ENCODE results near the gene EEF1AKMT2. TPM values are rescaled to one million over a fixed set of nuclear protein-coding genes. Genes with fewer than 3 reads are reported as not detected.
"Not testable (repeated sequence)": the region's sequence is repeated elsewhere in the genome, so short reads cannot be mapped to it uniquely, and the experiment has no call there.

EEF1AKMT2 gene
- total RNA-seq, 2 donors from 2014 or later, result 14.8 to 15.3 TPM

DNA sequence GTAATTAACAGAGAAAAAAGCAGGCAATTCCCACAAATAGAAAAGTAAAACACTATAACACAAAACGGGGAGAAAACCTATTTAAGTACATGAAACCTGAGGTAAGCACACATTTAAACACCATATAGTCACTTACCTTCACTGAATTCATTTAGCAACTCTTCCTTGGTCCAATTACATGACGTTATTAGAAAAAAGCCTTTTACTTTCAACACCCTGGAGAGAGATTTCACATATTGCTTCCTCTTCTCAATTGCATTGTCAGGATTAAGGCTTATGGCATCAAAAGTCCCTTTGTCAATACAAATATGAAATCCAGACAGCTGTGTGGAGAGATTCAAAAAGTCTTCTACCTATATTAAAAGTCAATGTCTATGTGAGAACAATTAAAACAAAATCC, 26.4 kb downstream of the EEF1AKMT2 start:
- intact Hi-C loops (cut with DNase I), result no loop called here
- DNase-seq (ENCODE audit: low spot score), result no peak

DNA sequence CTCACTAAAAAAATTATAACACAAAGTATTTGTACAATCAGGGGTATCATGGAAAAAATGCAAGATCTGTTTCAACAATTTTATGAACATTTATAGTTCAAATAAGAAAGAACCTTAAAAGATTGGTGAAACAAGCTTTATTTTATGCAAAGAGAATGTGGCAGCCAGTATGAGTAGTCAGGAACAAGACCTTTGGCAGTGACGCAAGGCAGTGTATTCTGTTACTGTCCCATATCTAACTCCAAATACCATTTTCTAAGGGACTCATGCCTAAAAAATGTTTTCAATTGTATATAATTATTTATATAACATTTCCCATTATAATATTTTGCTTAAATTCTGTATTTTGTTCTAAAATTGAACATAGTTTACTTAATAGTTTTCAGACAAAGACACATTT, 28.4 kb downstream of the EEF1AKMT2 start:
- intact Hi-C loops (cut with DNase I), result no loop called here
- DNase-seq (ENCODE audit: low spot score), result no peak

DNA sequence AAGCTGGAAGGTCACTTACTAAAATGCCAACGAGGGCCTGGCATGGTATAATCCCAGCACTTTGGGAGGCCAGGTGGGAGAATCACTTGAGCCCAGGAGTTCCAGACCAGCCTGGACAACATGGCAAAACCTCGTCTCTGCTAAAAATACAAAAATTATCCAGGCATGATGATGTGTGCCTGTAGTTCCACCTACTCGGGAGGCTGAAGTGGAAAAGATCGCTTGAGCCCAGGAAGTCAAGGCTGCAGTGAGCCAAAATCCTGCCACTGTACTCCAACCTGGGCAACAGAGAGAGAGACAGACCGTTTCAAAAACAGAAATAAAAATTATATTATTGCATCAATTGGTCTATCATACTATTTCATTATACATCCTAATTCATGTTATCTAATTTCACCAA, 29.4 kb downstream of the EEF1AKMT2 start:
- intact Hi-C loops (cut with DNase I), result no loop called here

DNA sequence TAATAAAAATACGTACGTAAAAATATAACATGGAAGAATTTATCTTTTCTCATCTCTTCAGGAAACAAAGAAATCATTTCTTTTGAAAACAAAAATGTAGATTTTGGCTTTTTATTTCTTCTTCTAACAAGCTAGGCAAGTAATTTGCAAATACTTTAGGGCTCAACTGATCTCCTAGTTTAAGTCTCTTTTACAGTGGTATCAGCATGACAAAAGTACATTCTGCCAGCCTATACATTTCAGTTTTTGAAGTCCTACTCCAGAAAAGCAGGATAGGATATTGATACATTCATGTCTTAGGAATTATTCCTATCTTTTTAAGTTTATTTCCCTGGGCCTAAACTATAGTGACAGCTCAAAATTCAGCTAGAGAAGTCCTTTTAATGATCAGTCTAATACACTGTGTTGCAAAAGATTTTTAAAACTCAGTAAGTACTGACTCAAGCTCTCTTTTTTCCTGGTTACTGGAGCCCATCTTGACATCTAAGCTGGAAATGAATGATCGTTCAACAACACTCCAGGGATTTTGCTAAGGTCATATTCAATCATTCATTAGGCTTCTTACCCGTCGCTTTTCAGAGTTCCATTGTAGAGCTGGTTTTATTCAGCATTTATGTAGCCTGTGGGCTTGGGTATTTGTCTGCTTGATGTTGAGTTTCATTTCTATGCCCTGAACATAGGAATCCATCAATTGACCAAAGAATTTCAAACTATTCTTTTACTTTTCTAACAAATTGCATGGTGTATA, 35.4 kb downstream of the EEF1AKMT2 start:
- intact Hi-C loops (cut with DNase I), result no loop called here
- DNase-seq (ENCODE audit: low spot score), result no peak

More for the DNA sequence above, 29.4 kb downstream of the EEF1AKMT2 start:
- DNase-seq (ENCODE audit: low spot score), result no peak

- DNase-seq (ENCODE audit: low spot score), result no peak
- intact Hi-C loops (cut with DNase I), result no loop called here
These were observed 36.1 kb downstream of the EEF1AKMT2 start for GRCh38 chr10:124755581-124755980.

DNA sequence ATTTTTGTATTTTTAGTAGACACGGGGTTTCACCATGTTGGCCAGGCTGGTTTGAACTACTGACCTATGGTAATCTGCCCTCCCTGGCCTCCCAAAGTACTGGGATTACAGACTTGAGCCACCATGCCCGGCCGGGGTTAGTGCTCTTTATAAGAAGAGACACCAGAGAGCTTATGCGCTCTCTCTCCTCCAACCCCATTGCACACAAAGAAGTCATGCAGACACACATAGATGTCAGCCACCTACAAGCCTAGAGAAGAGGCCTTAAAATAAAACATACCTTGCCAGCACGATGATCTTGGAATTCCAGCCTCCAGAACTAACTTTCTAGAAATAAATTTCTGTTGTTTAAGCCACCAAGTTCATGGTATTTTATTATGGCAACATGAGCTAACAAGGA, 37.5 kb downstream of the EEF1AKMT2 start:
- DNase-seq (ENCODE audit: low spot score), result no peak
- intact Hi-C loops (cut with DNase I), result loop anchor here in 1 of 2 donors (5.0 kb wide), 1 partner anchor 562 kb away; no protein-coding TSS in a partner anchor

GRCh38 chr10:124748953-124749645, 42.6 kb downstream of the EEF1AKMT2 start:
- DNase-seq (ENCODE audit: low spot score), result no peak
- intact Hi-C loops (cut with DNase I), result no loop called here

DNA sequence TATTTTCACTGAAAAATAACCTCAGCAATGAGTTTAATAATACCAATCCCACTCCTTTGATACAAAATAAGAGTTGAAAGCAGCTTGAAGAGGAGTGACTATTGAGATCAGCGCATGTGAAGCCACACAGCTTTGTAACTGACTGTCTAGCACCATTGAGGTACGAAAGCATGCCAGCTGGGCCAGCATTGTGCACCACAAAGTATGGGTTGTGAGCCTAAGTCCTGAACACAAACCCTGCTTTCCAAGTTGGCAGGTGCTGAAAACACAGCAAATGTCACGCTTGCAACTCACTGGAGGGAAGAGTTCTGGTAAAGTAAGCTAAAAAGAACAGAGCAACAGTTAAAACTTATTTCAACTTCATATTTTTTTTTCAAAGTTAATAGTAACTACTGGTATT, 43.5 kb downstream of the EEF1AKMT2 start:
- intact Hi-C loops (cut with DNase I), result no loop called here
- no peak for DNase-seq (ENCODE audit: low spot score)

DNA sequence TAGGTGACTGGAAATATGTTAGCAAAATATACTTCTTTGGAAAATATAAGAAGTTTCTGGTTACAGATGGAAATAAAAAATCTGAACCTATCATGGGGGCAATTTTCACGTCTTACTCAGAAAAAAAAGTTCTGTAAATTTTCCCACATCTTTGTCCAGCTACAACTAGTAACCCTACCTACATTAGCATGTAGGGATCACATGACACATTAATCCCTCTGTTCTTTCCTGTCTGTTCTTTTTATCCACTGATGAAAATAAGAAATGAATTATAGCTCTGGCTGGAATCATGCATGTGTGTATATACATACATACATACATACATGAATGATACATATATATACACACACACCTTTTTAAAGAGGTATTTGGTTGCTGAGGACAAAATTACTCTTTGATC, 43.9 kb downstream of the EEF1AKMT2 start:
- intact Hi-C loops (cut with DNase I), result no loop called here
- DNase-seq (ENCODE audit: low spot score), result no peak

DNA sequence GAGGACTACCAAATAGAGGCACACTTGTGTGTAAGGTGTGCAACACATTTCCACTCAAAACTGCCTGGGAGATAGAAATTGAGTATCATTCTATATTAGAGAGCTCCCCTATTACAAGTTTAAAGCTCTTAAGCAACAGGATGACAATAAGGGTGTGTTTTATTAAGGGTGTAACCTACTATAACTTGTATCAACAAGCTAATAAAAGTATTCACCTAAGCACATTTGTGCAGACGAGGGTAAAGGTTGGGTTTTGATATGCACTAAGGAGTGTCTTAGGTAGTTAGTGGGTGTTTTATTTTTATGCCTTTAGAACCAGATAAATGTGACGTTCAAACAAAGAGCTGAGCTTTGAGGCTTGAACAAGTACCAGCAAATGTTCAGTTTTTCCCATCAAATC, 44.7 kb downstream of the EEF1AKMT2 start:
- DNase-seq (ENCODE audit: low spot score), result no peak
- intact Hi-C loops (cut with DNase I), result no loop called here

- DNase-seq (ENCODE audit: low spot score); intact Hi-C loops (cut with DNase I): not testable (repeated sequence)
These were observed 45.2 kb downstream of the EEF1AKMT2 start for GRCh38 chr10:124746447-124746846.

DNA sequence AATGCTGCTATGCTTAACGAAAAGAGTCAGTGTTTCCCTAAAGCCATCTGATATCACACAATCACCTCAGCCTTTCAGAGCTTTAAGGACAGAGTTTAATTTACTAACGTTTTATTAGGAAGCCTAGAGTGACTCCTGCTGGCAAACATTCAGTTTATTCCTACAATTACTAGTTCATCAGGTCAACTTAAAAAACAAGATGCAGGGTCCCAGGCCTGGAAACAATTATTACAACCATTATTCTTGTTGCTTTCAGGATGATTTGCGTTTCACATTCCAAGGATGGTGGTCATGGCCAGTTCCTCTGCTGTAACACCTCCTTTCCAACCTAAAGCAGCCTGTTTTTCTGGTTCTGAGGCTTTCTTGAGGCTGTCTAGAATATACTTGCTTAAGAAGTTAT, 46.0 kb downstream of the EEF1AKMT2 start:
- DNase-seq (ENCODE audit: low spot score), result no peak
- intact Hi-C loops (cut with DNase I), result no loop called here

DNA sequence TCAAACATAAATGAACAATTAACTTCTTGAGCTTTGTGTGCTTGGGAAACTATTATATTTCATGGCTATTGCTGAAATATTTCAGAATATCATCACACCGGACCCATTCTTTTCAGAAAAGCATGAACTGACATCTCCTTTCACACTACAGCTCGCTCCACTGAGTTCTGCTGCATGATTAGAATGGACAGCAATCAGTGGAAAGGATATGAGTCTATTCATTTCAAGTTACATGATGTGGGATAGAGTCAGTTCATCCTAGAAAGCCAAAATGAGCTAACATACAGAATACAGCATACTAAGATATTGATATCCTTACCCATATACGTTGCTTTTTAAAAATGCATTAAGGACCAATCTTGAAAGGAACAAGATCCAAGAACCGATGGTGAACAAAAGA, 46.4 kb downstream of the EEF1AKMT2 start:
- intact Hi-C loops (cut with DNase I), result no loop called here

DNA sequence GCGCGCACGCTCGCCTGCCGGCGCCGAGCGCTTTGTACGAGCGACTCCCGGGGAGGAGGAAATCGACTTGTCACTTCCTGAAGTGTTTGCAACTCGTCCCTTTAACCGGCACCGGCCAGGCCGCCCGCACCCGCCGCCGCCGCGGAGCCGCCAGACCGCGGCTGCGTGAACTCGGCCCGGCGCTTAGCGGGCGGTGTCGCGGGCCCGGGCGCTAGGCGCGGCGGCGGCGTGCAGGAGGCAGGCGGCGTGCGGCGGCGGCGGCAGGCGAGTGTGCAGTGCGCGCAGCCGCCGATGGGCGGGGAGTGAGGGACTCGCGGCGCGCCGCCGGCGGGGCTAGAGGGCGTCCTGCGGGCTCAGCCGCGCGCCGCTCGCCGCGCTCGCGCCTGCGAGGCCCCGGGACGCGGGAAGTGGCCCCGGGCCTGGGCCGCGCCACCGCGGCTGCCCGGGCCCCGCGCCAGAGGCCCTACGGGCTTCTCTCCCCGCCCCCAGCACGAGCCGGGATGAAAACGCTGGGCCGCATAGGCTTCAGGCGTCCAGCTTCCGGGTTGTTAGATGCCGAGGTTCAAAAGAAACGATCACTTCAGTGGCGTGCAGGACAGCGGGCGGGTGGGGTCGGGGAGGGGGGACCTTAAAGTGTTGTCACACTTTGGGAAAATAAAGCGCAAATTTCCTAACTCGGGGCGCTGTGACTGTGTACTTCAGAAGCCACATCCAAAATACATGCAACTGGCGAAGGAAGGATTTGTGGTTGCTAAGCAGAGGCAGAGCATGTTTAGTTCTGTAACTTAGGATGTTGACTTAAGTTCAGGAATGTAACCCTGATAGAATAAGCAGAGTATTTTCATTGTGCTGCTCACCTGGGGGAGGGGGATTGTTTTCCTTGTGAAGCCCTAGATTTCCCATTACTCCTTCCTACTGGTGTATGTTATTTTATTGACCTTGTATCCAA, 47.3 kb downstream of the EEF1AKMT2 start, which contains the start of gene FAM53B:
Gene FAM53B (minus strand): TSS at position 277 of the 949 bp plus-strand sequence. CDS start 37,665 bp downstream, outside the sequence.
- intact Hi-C loops (cut with DNase I), result loop anchor here in 1 of 2 donors (5.0 kb wide), 3 partner anchors 42 to 212 kb away; no protein-coding TSS in a partner anchor
- DNase-seq (ENCODE audit: low spot score), result peak; percentile 94

More for the DNA sequence above, 46.4 kb downstream of the EEF1AKMT2 start:
- DNase-seq (ENCODE audit: low spot score), result no peak

DNA sequence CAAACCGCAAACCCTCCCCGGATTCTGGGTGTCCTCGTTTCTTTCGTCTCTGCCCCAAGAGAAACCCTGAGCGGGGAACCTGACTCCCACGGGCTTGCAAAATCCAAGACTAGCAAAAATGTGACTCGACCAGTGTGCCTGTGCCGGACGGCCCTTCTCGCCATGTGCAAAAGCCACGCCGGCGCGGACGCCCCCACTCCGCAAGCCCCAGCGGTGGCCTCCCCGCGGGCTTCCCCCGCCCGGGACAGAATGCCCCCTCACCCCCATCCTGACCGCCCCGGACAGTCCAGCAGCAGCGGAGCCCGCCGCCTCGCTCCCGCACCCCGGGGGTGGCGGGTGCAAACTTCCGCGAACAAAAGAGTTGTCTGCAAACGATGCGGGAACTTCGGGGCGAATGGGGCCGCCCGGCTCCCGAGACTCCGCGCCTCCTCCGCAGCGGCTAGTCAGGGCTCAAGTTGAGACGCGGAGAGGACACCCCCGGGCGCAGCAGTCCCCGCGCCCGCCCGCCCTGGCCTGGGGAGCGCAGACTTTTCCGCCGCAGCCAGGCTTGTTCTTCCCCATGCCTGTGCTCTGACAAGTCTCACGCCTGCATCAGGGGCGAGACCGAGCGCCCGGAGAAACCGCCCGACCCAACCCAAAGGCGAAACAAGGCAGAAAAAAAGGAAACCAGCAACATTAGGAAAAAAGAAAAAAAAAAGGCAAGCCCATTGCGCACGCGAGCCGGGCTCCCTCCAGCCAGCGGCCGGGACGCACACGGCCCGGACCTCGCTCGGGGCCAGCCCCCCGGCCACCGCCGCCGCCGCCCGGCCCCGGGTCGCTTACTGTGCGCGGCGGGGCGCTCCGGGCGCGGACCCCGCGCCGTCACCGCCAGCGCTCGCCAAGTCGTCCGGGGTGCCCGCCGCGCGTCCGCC, 48.2 kb downstream of the EEF1AKMT2 start:
- intact Hi-C loops (cut with DNase I), result loop anchor here in 1 of 2 donors (5.0 kb wide), 3 partner anchors 41 to 211 kb away; no protein-coding TSS in a partner anchor
- no peak for DNase-seq (ENCODE audit: low spot score)

DNA sequence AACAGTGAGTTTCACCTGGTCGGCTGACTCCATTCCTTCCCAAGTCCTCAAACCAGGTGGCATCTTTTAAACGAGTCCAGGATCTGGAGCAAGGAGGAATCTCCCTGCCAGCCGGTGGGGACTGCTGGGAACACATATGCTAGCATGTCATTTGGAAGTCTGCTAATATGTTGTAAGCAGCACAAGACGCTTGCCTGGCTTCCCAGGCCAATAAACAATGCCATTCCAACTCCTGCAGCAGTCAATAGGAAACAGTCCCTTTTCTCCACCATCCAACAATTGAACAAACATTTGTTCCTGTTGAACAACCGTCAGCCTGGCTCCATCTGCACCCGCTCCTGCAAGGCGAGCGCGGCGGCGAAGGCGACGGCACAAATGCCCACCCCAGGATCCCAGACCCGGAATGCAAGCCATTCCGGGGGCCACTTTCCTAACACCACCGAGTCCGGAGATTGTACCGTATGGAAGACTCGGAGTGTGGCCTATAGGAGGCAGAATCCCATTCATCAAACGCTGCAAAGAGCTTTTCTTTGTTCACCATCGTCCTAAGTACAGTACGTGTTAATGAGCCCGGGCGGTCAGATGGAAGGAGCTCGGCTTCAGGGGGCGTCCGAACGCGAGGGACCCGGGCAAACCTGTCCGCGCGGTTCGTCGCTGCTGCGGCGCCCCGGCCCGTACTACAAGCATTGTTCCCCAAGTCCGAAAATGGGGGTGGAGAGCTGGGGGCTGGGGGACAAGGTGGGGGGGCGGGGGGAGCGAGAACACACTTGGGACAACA, 49.1 kb downstream of the EEF1AKMT2 start:
- intact Hi-C loops (cut with DNase I), result loop anchor here in 1 of 2 donors (5.0 kb wide), 3 partner anchors 40 to 210 kb away; no protein-coding TSS in a partner anchor
- DNase-seq (ENCODE audit: low spot score), result no peak

GRCh38 chr10:124741922-124742412, 49.7 kb downstream of the EEF1AKMT2 start:
- DNase-seq (ENCODE audit: low spot score), result no peak
- intact Hi-C loops (cut with DNase I), result loop anchor here in 1 of 2 donors (5.0 kb wide), 3 partner anchors 40 to 210 kb away; no protein-coding TSS in a partner anchor
